CD4-positive, alpha-beta memory T cell (primary cell): ENCODE measurements around the gene MCM6. TPM values are rescaled to one million over a fixed set of nuclear protein-coding genes. Genes with fewer than 3 reads are reported as not detected.
A peak's percentile ranks its signal among the peaks of the same experiment; 100 is the strongest.
"Not testable (repeated sequence)": the region's sequence is repeated elsewhere in the genome, so short reads cannot be mapped to it uniquely, and the experiment has no call there.

Experiments used
- CTCF ChIA-PET: fragments of 350-600 bp; sonication (Branson Sonifier 250); formaldehyde crosslinking; loops from one replicate; lab custom pipeline; 2021; ENCODE audit warnings: inconsistent platforms; ENCODE audit not compliant: partially characterized antibody; lab: Charles Lee
- POLR2A ChIA-PET: fragments of 350-600 bp; sonication (Branson Sonifier 250); formaldehyde crosslinking; loops from one replicate; lab custom pipeline; 2021; ENCODE audit not compliant: partially characterized antibody; lab: Charles Lee
- DNase-seq, 5 donors: peaks; one replicate each; pipeline versions ENCODE4 v3.0.0 to v3.0.0-alpha.2; 2020 to 2022; ENCODE audit warnings: mixed read lengths in 1 of 5
- H3K27ac ChIP-seq: one replicate; pipeline ENCODE4 v1.7.0; 2013; ENCODE audit warnings: low read depth, low read length
- H3K27me3 ChIP-seq: 2 replicates; pipeline ENCODE4 v1.7.0; 2013; ENCODE audit warnings: mild to moderate bottlenecking, low read length, moderate library complexity; ENCODE audit not compliant: insufficient read depth
- H3K36me3 ChIP-seq: 2 replicates; pipeline ENCODE4 v1.7.0; 2013; ENCODE audit warnings: mild to moderate bottlenecking, low read length, moderate library complexity; ENCODE audit not compliant: insufficient read depth
- H3K4me1 ChIP-seq: 2 replicates; pipeline ENCODE4 v1.7.0; 2013; ENCODE audit warnings: mild to moderate bottlenecking, low read length, moderate library complexity; ENCODE audit not compliant: insufficient read depth
- H3K4me3 ChIP-seq, 2 donors: one replicate each; pipeline ENCODE4 v1.7.0; 2013; ENCODE audit warnings: low read length in 2 of 2, mild to moderate bottlenecking in 1 of 2
- H3K9me3 ChIP-seq, 2 donors: one replicate each; pipeline ENCODE4 v1.7.0; 2013; ENCODE audit warnings: low read length in 2 of 2, control low read depth in 1 of 2; ENCODE audit not compliant: control insufficient read depth in 1 of 2
- H3K27ac Mint-ChIP-seq, 7 donors: one replicate each; pipeline ENCODE4 v1.8.0; 2020 to 2021; ENCODE audit warnings: mixed read lengths in 7 of 7, mild to moderate bottlenecking in 6 of 7, inconsistent platforms in 3 of 7, moderate library complexity in 3 of 7
- H3K27me3 Mint-ChIP-seq, 2 donors: one replicate each; pipeline ENCODE4 v1.8.0; 2020 to 2021; ENCODE audit warnings: mixed read lengths in 2 of 2
- H3K36me3 Mint-ChIP-seq, 2 donors: one replicate each; pipeline ENCODE4 v1.8.0; 2020 to 2021; ENCODE audit warnings: mixed read lengths in 2 of 2, inconsistent platforms in 1 of 2, mild to moderate bottlenecking in 1 of 2
- H3K4me1 Mint-ChIP-seq, 4 donors: one replicate each; pipeline ENCODE4 v1.8.0; 2020 to 2021; ENCODE audit warnings: mixed read lengths in 4 of 4, mild to moderate bottlenecking in 1 of 4
- H3K4me3 Mint-ChIP-seq, 8 donors: one replicate each; pipeline ENCODE4 v1.8.0; 2020 to 2021; ENCODE audit warnings: mixed read lengths in 8 of 8, mild to moderate bottlenecking in 7 of 8, moderate library complexity in 6 of 8, inconsistent platforms in 3 of 8
- H3K9me3 Mint-ChIP-seq, 8 donors: one replicate each; pipeline ENCODE4 v1.8.0; 2020 to 2021; ENCODE audit warnings: mixed read lengths in 8 of 8, mild to moderate bottlenecking in 5 of 8, inconsistent platforms in 3 of 8, moderate library complexity in 1 of 8
- intact Hi-C: fragments of 100-400 bp; cut with micrococcal nuclease; formaldehyde crosslinking; loops from one replicate; pipeline ENCODE4 v1.15.1; 2023
- polyA plus RNA-seq, 2 donors: library from polyadenylated mRNA; unstranded; fragments of 300-500 nt; fragmentation: Illumina TruSeq; gene quantifications; one replicate each; pipeline ENCODE4 v1.2.3, GENCODE V29; 2021
- total RNA-seq, 2 experiments: library from RNA; stranded (reverse); gene quantifications; one replicate each; pipeline ENCODE4 v1.2.3, GENCODE V29; 2021

Gene MCM6
- total and polyA plus RNA-seq, 4 experiments from 2014 or later, result 16.1 to 32.7 (median 25.1) TPM

- CTCF ChIA-PET, result interaction anchor here (1.1 kb wide), 1 partner anchor 493 kb away, joined by 3 read pairs; no protein-coding TSS in a partner anchor
- POLR2A ChIA-PET, result interaction anchor here (1.0 kb wide), 1 partner anchor 14 kb away, joined by 3 read pairs; the partner anchor contains the start of gene MCM6
Measured at GRCh38 chr2:135890835-135891234, 14.6 kb upstream of the MCM6 start.

DNA sequence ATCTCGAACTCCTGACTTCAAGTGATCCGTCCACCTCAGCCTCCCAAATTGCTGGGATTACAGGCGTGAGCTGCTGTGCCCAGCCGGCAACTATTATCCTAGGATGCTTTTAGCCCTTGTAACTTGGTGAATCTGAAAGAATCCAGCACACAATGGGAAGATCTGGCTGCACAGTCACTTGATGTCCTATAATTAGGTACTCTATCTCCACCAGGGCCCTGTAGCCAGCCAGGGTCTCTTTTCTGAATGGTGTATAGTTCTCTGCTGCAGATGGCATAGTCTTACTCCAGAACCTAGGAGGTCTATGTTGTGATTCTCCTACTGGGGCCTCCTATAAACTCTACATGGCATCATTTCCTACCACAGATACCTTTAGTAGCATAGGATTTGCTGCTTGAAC is 13.9 kb upstream of the MCM6 start:
- Mint-ChIP-seq H3K27ac (no peak overlapping the region), H3K4me1 (no peaks in the 10 kb centered on the region), H3K27me3 (peaks cover 0 to 4% of the 10 kb centered on the region in 2 donors), H3K4me3 (no peak overlapping the region), H3K36me3 (no peaks in the 10 kb centered on the region), H3K9me3 (peaks cover 0 to 2% (median 0%) of the 10 kb centered on the region in 8 donors)
- Histone ChIP-seq H3K36me3 (no peaks in the 10 kb centered on the region), H3K9me3 (no peaks in the 10 kb centered on the region), H3K4me3 (no peak overlapping the region), H3K27ac (no peak overlapping the region), H3K27me3 (no peaks in the 10 kb centered on the region), H3K4me1 (no peaks in the 10 kb centered on the region)
- POLR2A ChIA-PET, result no interaction called here
- DNase-seq, result no peak
- intact Hi-C loops, result no loop called here
- CTCF ChIA-PET, result no interaction called here

More at GRCh38 chr2:135890835-135891234, 14.6 kb upstream of the MCM6 start:
- DNase-seq, result no peak
- H3K27me3 ChIP-seq, result no peaks in the 10 kb centered on the region
- H3K27ac ChIP-seq, result no peak overlapping the region
- H3K9me3 ChIP-seq, result no peaks in the 10 kb centered on the region
- Mint-ChIP-seq H3K4me3 (no peak overlapping the region), H3K36me3 (no peaks in the 10 kb centered on the region), H3K4me1 (no peaks in the 10 kb centered on the region), H3K9me3 (peaks cover 0 to 2% (median 0%) of the 10 kb centered on the region in 8 donors), H3K27ac (no peak overlapping the region), H3K27me3 (peaks cover 0 to 4% of the 10 kb centered on the region in 2 donors)
- H3K4me1 ChIP-seq, result no peaks in the 10 kb centered on the region
- H3K4me3 ChIP-seq, result no peak overlapping the region
- H3K36me3 ChIP-seq, result no peaks in the 10 kb centered on the region
- intact Hi-C loops, result no loop called here

DNA sequence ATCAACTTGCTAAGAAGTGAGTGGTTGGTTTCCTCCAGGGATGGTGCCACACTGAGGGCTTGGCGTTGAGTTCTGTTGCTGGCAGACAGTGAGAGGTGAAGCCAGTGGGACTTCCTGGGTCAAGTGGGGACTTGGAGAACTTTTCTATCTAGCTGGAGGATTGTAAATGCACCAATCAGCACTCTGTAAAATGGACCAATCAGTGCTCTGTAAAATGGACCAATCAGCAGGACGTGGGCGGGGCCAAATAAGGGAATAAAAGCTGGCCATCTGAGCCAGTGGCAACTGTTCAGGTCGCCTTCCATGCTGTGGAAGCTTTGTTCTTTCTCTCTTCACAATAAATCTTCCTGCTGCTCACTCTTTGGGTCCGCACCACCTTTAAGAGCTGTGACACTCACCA is 12.3 kb upstream of the MCM6 start:
- H3K9me3 Mint-ChIP-seq, H3K27me3 Mint-ChIP-seq, H3K4me1 Mint-ChIP-seq, DNase-seq, H3K27ac Mint-ChIP-seq, H3K36me3 ChIP-seq, H3K4me3 ChIP-seq, H3K4me1 ChIP-seq, POLR2A ChIA-PET, H3K27ac ChIP-seq, H3K36me3 Mint-ChIP-seq, CTCF ChIA-PET, H3K9me3 ChIP-seq, intact Hi-C loops, H3K4me3 Mint-ChIP-seq, H3K27me3 ChIP-seq: not testable (repeated sequence)

DNA sequence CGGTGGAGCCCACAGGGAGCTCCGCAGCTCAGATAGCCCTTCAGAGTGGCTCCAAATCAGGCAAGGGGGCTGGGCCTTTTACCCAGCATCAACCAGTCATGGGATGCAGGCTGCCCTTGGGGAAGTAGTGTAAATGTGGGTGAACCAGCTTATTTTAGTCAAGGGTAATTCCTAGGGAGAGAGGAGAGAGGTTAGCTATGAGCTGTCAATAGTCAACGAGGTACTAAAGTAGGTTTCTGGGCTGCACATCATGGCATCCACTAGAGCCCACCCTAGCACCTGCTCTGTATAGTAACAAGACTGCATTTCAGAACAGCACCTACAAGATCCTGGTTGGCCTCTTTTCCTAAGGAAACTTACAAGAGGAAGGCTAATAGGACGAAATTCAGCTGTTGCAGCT is 9.5 kb upstream of the MCM6 start:
- Histone ChIP-seq H3K27me3 (no peaks in the 10 kb centered on the region), H3K36me3 (no peaks in the 10 kb centered on the region), H3K4me3 (no peak overlapping the region), H3K4me1 (no peaks in the 10 kb centered on the region), H3K9me3 (no peaks in the 10 kb centered on the region), H3K27ac (no peak overlapping the region)
- Mint-ChIP-seq H3K4me1 (no peaks in the 10 kb centered on the region), H3K4me3 (no peak overlapping the region), H3K9me3 (peaks cover 0 to 2% (median 0%) of the 10 kb centered on the region in 8 donors), H3K27me3 (peaks cover 0 to 4% of the 10 kb centered on the region in 2 donors), H3K36me3 (no peaks in the 10 kb centered on the region), H3K27ac (no peak overlapping the region)
- intact Hi-C loops, result no loop called here
- CTCF ChIA-PET, result interaction anchor here (1.7 kb wide), 1 partner anchor 498 kb away, joined by 4 read pairs; no protein-coding TSS in a partner anchor
- POLR2A ChIA-PET, result interaction anchor here (1.1 kb wide), 1 partner anchor 10 kb away, joined by 3 read pairs; no protein-coding TSS in a partner anchor
- no peak for DNase-seq

- POLR2A ChIA-PET, result no interaction called here
- Histone ChIP-seq H3K27ac (no peak overlapping the region), H3K9me3 (no peaks in the 10 kb centered on the region), H3K27me3 (no peaks in the 10 kb centered on the region), H3K36me3 (no peaks in the 10 kb centered on the region), H3K4me1 (no peaks in the 10 kb centered on the region), H3K4me3 (no peak overlapping the region)
- CTCF ChIA-PET, result interaction anchor here (0.6 to 1.4 kb wide), 2 partner anchors 25 to 502 kb away, joined by 3 to 5 read pairs; no protein-coding TSS in a partner anchor
- no peak overlapping the region for H3K4me3 Mint-ChIP-seq
- no peak for DNase-seq
- intact Hi-C loops, result no loop called here
- no peaks in the 10 kb centered on the region for H3K36me3 Mint-ChIP-seq
- H3K27me3 Mint-ChIP-seq, result peaks cover 0 to 3% of the 10 kb centered on the region in 2 donors
- H3K27ac Mint-ChIP-seq, result no peak overlapping the region
- H3K4me1 Mint-ChIP-seq, result peaks cover 1 to 4% (median 3%) of the 10 kb centered on the region in 4 donors
- no peaks in the 10 kb centered on the region for H3K9me3 Mint-ChIP-seq
Measured at GRCh38 chr2:135882415-135882814, 6.2 kb upstream of the MCM6 start.

GRCh38 chr2:135876770-135877169 is 527 bp upstream of the MCM6 start:
- Histone ChIP-seq H3K4me1 (peaks cover 31% of the 10 kb centered on the region), H3K27ac (peak overlapping the region; percentile 80), H3K4me3 (peak overlapping the region in 1 of 2 donors; percentile 82)
- H3K9me3 Mint-ChIP-seq, DNase-seq, H3K27me3 ChIP-seq, H3K36me3 ChIP-seq, H3K27me3 Mint-ChIP-seq, H3K9me3 ChIP-seq: not testable (repeated sequence)
- Mint-ChIP-seq H3K4me1 (peaks cover 27 to 47% (median 37%) of the 10 kb centered on the region in 4 donors), H3K36me3 (peaks cover 5 to 14% of the 10 kb centered on the region in 2 donors), H3K4me3 (peak overlapping the region; percentile 81 to 96 (median 95)), H3K27ac (peak overlapping the region; percentile 85 to 96 (median 95))
- POLR2A ChIA-PET, result interaction anchor here (0.7 to 1.9 kb wide), 12 partner anchors 14 to 958 kb away, joined by 3 to 11 read pairs (median 6); partner anchors contain the start of genes CCNT2, R3HDM1, RAB3GAP1 and UBXN4
- intact Hi-C loops, result loop anchor here (1.0 to 5.0 kb wide), 7 partner anchors 106 to 958 kb away; partner anchors contain the start of genes CCNT2, R3HDM1, RAB3GAP1 and UBXN4
- CTCF ChIA-PET, result interaction anchor here (1.7 kb wide), 1 partner anchor 547 kb away, joined by 3 read pairs; no protein-coding TSS in a partner anchor

DNA sequence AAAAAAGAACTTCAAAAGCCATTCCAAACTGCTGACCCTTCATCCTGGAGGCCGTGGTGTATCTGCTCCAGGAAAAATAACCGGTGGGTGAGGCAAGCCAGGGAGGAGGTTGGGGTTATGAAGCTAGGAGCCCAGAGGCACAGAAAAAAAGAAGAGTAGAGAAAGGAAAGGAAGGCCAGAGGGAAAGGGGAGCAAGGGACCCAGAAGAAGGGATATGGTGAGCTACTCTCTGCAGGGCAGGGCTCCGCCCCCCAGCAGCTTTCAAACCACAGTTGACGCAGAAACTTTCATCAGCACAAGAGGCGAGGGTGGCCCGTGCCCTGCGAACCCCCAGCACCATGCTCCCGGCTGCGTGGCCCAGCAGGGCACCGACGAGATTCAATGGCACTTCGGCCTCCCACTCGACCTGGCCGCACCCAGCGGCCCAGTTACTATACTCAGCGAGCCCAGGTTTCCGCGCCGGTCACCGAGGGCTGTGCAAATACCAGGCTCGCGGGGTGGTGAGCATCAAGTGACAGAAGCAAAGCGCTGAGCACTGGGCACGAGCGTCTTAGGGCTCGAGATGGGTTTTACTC is 665 bp downstream of the MCM6 start:
- intact Hi-C loops, result loop anchor here (1.0 to 5.0 kb wide), 7 partner anchors 107 to 957 kb away; partner anchors contain the start of genes CCNT2, R3HDM1, RAB3GAP1 and UBXN4
- CTCF ChIA-PET, result no interaction called here
- Mint-ChIP-seq H3K27me3 (peaks cover 0 to 1% of the 10 kb centered on the region in 2 donors), H3K4me3 (peak overlapping the region; percentile 81 to 96 (median 92)), H3K9me3 (no peaks in the 10 kb centered on the region), H3K36me3 (peaks cover 11 to 24% of the 10 kb centered on the region in 2 donors), H3K27ac (peak overlapping the region; percentile 92 to 97 (median 95)), H3K4me1 (peaks cover 27 to 47% (median 38%) of the 10 kb centered on the region in 4 donors)
- Histone ChIP-seq H3K27me3 (no peaks in the 10 kb centered on the region), H3K27ac (peak overlapping the region; percentile 80), H3K9me3 (no peaks in the 10 kb centered on the region), H3K36me3 (peaks cover 6% of the 10 kb centered on the region), H3K4me3 (peak overlapping the region; percentile 82 to 84), H3K4me1 (peaks cover 31% of the 10 kb centered on the region)
- POLR2A ChIA-PET, result interaction anchor here (0.6 to 1.9 kb wide), 19 partner anchors 9 to 957 kb away, joined by 3 to 11 read pairs (median 4); partner anchors contain the start of genes CCNT2, R3HDM1, RAB3GAP1 and UBXN4
- peak; percentile 75 to 84 (median 80) for DNase-seq
